Adrenal gland (tissue), 12 donors: ENCODE measurements around the gene LRP1B. TPM values are rescaled to one million over a fixed set of nuclear protein-coding genes. Genes with fewer than 3 reads are reported as not detected.
"Not testable (repeated sequence)": the region's sequence is repeated elsewhere in the genome, so short reads cannot be mapped to it uniquely, and the experiment has no call there.

Experiments used
- DNase-seq, 7 donors: peaks; one replicate each; pipeline ENCODE4 v3.0.0-alpha.2; 2019 to 2020
- H3K27ac ChIP-seq, 5 donors: fragments of 200-600 bp; sonication (generic) in 4 of 5; 1 replicate in 3 of 5; 2 replicates in 2 of 5; pipeline versions ENCODE4 v1.5.1 to v1.8.0; 2016 to 2020; ENCODE audit warnings: mild to moderate bottlenecking in 1 of 5
- H3K27me3 ChIP-seq: fragments of 200-600 bp; 2 replicates; pipeline ENCODE4 v1.8.0; 2021
- H3K36me3 ChIP-seq, 2 donors: fragments of 200-600 bp; replicated peaks in 1 of 2; 1 replicate in 1 of 2; 2 replicates in 1 of 2; pipeline versions ENCODE4 v1.5.1 to v1.8.0; 2018 to 2022
- H3K4me1 ChIP-seq, 2 donors: fragments of 200-600 bp; replicated peaks in 1 of 2; 1 replicate in 1 of 2; 2 replicates in 1 of 2; pipeline versions ENCODE4 v1.5.1 to v1.8.0; 2018 to 2021
- H3K4me3 ChIP-seq, 4 donors: fragments of 200-600 bp; sonication (generic) in 3 of 4; one replicate each; pipeline ENCODE4 v1.5.1; 2016 to 2018
- H3K9me3 ChIP-seq, 3 donors: fragments of 200-600 bp; sonication (generic) in 1 of 3; replicated peaks in 1 of 3; 1 replicate in 2 of 3; 2 replicates in 1 of 3; pipeline versions ENCODE4 v1.5.1 to v1.8.0; 2016 to 2021
- CTCF ChIP-seq, 6 experiments: fragments of 450-650 bp in 4 of 6; fragments of 200-600 bp in 2 of 6; sonication (generic) in 1 of 6; IDR thresholded peaks; 1 replicate in 5 of 6; 2 replicates in 1 of 6; pipeline versions ENCODE4 v1.5.1 to v1.8.0; 2016 to 2021; ENCODE audit warnings: antibody characterized with exemption in 6 of 6, mild to moderate bottlenecking in 2 of 6, moderate library complexity in 1 of 6
- POLR2A ChIP-seq, 2 donors: fragments of 450-650 bp; IDR thresholded peaks; one replicate each; pipeline ENCODE4 v1.6.1; 2017; ENCODE audit warnings: antibody characterized with exemption in 2 of 2, mild to moderate bottlenecking in 2 of 2, moderate library complexity in 1 of 2
- whole genome bisulfite sequencing, 4 donors: extraction: QIAGEN DNeasy Blood & Tissue Kit in 2 of 4; methylation state at CpG; one replicate each; pipeline versions ENCODE4 v1.1.5 to v1.1.7; 2013 to 2017; 5-methylcytosine and 5-hydroxymethylcytosine counted together
- intact Hi-C, 2 donors: fragments of 100-400 bp; cut with DNase I; formaldehyde crosslinking; loops; one replicate each; pipeline versions ENCODE4 v1.14.1 to v1.15.0; 2022 to 2023
- polyA plus RNA-seq, 3 donors: library from polyadenylated mRNA; stranded (reverse); fragments of 200-250 nt in 2 of 3; fragments of 350-450 nt in 1 of 3; fragmentation: Illumina TruSeq in 1 of 3; extraction: RNeasy Lipid Tissue Mini Kit (QIAGEN cat#74804) in 1 of 3; gene quantifications; one replicate each; pipeline ENCODE4 v1.2.3, GENCODE V29; 2013 to 2014
- total RNA-seq, 9 donors: library from RNA; depleted of rRNA in 4 of 9; stranded (reverse); fragments of >200 nt in 4 of 9; fragments of 120-200 nt in 1 of 9; fragmentation: NEBNext Ultra II Directional in 1 of 9; extraction: Animal tissue kit (Norgen Biotek cat#: 25700) in 1 of 9; gene quantifications; one replicate each; pipeline versions ENCODE4 v1.1.0 to v1.2.4, GENCODE V29; 2013 to 2023
- donor health status: healthy with polysubstance abuse.
- donor health status: Bipolar disorder and iron deficiency.
- donor health status: DM: yes; HTN: yes; CAD: no.
- donor health status: DM: no; HTN: no; CAD: no.
- donor health status: DM: no; HTN: no; CAD: no.
- donor health status: DM: yes; HTN: yes; CAD: no.

Gene LRP1B
- total and polyA plus RNA-seq, 12 donors, result 0.84 to 5.4 (median 2.1) TPM

- no peaks in the 10 kb centered on the region for H3K27me3 ChIP-seq
- no peaks in the 10 kb centered on the region for H3K4me1 ChIP-seq
- intact Hi-C loops, result no loop called here
- no peak overlapping the region for H3K27ac ChIP-seq
- no peak overlapping the region for H3K4me3 ChIP-seq
- no peak for DNase-seq
- TF ChIP-seq CTCF (IDR thresholded peaks at IDR 0.05) (no peak), POLR2A (IDR thresholded peaks at IDR 0.05) (no peak)
- WGBS, 4 donors, result 77 to 95% (median 88%) methylated on average over 1 of the region's 1 CpG
- H3K9me3 ChIP-seq, result no peaks in the 10 kb centered on the region
- H3K36me3 ChIP-seq, result no peaks in the 10 kb centered on the region
Observed at GRCh38 chr2:140551287-140551686, 1579.5 kb downstream of the LRP1B start.

- intact Hi-C loops, result no loop called here
- no peak for DNase-seq
- Histone ChIP-seq H3K27me3 (no peaks in the 10 kb centered on the region), H3K36me3 (no peaks in the 10 kb centered on the region), H3K4me3 (no peak overlapping the region), H3K9me3 (no peaks in the 10 kb centered on the region), H3K27ac (no peak overlapping the region), H3K4me1 (no peaks in the 10 kb centered on the region)
- WGBS, 4 donors, result 91 to 100% (median 93%) methylated on average over 2 of the region's 2 CpGs
- TF ChIP-seq POLR2A (IDR thresholded peaks at IDR 0.05) (no peak), CTCF (IDR thresholded peaks at IDR 0.05) (no peak)
Observed at GRCh38 chr2:140550821-140551220, 1580.0 kb downstream of the LRP1B start.

GRCh38 chr2:140544769-140545168, 1586.0 kb downstream of the LRP1B start:
- DNase-seq, H3K4me1 ChIP-seq, intact Hi-C loops, H3K9me3 ChIP-seq, H3K27me3 ChIP-seq, H3K4me3 ChIP-seq, H3K36me3 ChIP-seq, H3K27ac ChIP-seq: not testable (repeated sequence)
- 55 to 72% (median 65%) methylated on average over 2 of the region's 2 CpGs for WGBS, 4 donors

- no peaks in the 10 kb centered on the region for H3K9me3 ChIP-seq
- H3K27ac ChIP-seq, result no peak overlapping the region
- intact Hi-C loops, result no loop called here
- no peak for DNase-seq
- no peaks in the 10 kb centered on the region for H3K36me3 ChIP-seq
- no peak for TF ChIP-seq CTCF (IDR thresholded peaks at IDR 0.05)
- TF ChIP-seq POLR2A (IDR thresholded peaks at IDR 0.05), result no peak
- no peak overlapping the region for H3K4me3 ChIP-seq
- H3K4me1 ChIP-seq, result no peaks in the 10 kb centered on the region
- WGBS, 4 donors, result 85 to 94% (median 88%) methylated on average over 5 of the region's 5 CpGs
- no peaks in the 10 kb centered on the region for H3K27me3 ChIP-seq
Observed at GRCh38 chr2:140542627-140543026, 1588.2 kb downstream of the LRP1B start.

- Histone ChIP-seq H3K27ac (no peak overlapping the region), H3K36me3 (no peaks in the 10 kb centered on the region), H3K4me1 (no peaks in the 10 kb centered on the region), H3K4me3 (no peak overlapping the region), H3K27me3 (no peaks in the 10 kb centered on the region), H3K9me3 (no peaks in the 10 kb centered on the region)
- 82 to 89% (median 84%) methylated on average over 7 of the region's 7 CpGs for WGBS, 4 donors
- intact Hi-C loops, result no loop called here
- TF ChIP-seq POLR2A (IDR thresholded peaks at IDR 0.05), result no peak
- no peak for TF ChIP-seq CTCF (IDR thresholded peaks at IDR 0.05)
- no peak for DNase-seq
Observed at GRCh38 chr2:140539242-140539875, 1591.5 kb downstream of the LRP1B start.
